Measurements from ENCODE around the gene KIAA1755.
A peak's percentile ranks its signal among the peaks of the same experiment; 100 is the strongest.
"Not testable (repeated sequence)": the region's sequence is repeated elsewhere in the genome, so short reads cannot be mapped to it uniquely, and the experiment has no call there.

The KIAA1755 gene

DNA sequence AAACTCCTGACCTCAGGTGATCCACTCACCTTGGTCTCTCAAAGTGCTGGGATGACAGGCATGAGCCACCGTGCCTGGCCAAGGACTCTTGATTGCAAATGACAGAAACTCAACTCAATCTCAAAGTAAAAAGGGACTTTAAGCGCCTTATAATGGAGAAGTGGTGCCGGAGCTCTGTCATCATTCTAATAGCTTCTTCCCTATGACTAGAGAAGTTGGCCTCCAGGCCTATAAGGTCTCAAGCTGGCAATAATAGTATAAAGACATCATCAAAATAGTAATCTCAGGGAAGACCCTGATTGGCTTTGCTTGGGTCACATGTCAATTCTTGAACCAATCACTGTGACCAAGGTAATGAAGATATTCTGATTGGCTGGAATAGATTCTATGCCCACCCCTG is 8.5 kb upstream of the KIAA1755 start:
- no peak for DNase-seq
- intact Hi-C loops (cut with DNase I) = no loop called here

DNA sequence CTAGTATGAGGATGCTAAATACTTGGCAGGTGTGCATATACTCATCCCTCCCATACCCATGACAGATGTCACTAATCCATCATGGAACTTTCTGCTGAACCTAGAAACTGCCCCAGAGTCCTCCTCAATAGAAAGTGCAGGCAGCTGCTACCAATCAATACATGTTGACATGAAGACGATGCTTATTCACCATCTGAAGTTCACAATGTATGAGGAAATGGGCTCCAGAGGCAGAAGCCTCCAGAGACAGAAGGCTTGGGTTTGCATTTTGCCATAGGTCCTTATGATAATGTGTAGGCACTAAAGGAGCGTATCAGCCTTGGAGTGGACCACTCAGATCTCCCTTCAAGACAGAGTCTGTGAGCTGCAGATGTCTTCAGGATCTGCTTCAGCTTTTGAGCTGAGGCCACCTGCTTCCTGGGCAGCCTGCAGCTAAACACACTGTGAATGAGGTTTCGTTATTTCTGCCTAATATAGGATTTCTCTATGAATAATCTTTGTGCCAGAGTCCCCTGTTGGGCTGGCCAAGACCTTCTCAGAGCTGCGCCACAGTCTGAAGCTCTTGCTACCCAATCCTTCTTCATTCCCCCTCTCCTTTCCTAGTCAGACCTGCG is 7.5 kb upstream of the KIAA1755 start:
- no peak for DNase-seq
- intact Hi-C loops (cut with DNase I) = no loop called here

DNA sequence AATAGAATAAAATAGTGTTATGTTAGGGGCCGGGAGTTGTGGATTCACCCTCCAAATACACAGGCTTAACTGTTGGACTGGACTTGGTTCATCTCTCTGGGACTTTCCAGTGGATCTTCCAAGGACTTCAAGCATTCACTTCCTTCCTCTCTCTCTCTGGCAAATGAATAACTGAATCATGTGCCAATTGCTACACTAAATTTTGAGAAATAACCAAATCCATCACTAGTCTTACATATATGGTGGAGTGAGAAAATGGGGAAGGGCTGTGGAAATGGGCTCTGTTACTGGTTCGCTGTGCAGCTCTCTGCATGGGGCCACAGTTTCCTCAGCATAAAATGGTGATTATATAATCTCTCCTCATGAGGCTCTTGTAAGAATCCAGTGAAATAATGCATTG is 6.8 kb upstream of the KIAA1755 start:
- intact Hi-C loops (cut with DNase I) = no loop called here
- no peak for DNase-seq

DNA sequence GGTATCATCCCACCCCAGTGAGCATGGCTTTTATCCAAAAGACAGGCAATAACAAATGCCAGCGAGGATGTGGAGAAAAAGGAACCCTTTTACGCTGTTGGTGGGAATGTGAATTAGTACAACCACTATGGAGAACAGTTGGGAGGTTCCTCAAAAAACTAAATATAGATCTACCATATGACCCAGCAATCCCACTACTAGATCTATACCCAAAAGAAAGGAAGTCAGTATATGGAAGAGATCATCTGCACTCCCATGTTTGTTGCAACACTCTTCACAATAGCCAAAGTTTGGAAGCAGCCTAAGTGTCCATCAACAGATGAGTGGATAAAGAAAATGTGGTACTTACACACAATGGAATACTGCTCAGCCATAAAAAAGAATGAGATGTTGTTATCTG is 5.9 kb upstream of the KIAA1755 start:
- no peak for DNase-seq
- intact Hi-C loops (cut with DNase I) = no loop called here

DNA sequence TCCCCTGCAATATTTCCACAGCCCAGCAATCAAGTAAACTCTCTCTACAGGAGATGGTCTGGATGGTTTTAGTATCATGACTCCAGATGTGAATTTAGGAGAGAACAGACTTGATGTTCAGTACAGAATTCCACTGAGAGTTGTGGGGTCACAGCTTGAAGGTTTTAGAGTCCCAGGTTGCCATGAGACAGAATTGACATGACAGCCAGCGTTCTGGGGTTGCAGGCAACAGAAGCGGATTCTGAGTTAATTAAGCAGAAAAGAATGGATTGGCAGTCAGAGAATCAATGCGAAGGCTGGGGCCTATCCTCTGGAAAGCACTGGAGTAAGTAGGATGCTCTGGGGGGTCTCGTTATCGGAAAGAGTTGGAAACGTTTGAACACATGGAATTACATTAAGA is 2.4 kb upstream of the KIAA1755 start:
- DNase-seq = no peak
- intact Hi-C loops (cut with DNase I) = no loop called here

DNA sequence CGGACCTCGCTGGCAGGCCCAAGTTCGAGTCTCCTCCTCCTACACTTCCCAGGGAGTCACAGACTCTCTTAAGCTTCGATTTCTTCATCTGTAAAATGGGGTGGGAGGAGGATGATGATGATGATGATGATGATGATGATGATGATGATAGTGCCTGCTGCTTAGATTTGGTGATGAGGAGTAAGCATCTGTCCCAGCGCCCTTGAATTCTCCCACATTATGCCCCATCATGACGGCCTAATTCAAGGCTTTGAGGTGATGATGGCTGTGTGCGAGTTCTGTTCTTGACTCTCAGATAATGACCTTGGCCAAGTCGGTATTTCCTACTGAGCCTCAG is 487 bp upstream of the KIAA1755 start:
- intact Hi-C loops (cut with DNase I) = loop anchor here (2.0 kb wide), 1 partner anchor 26 kb away; no protein-coding TSS in a partner anchor
- no peak for DNase-seq

DNA sequence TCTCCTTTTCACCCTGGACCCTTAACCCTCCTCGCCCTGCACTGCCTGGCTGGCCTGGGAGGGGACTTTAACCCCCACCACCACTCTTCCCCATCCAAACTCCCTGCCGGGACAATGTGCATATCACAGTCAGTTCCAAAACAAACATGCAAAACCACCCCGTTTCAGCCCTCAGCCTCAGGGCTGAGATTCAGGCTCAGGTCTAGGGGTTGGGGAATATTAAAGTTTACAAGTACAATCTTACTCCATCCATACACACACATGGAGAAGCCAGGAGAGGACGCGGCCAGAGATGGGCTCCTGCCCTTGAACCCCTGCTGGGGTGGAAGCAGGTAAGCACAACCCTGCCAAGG is 534 bp downstream of the KIAA1755 start:
- intact Hi-C loops (cut with DNase I) = loop anchor here (2.0 kb wide), 1 partner anchor 27 kb away; no protein-coding TSS in a partner anchor
- peak in 1 of 10 donors; percentile 35 for DNase-seq

DNA sequence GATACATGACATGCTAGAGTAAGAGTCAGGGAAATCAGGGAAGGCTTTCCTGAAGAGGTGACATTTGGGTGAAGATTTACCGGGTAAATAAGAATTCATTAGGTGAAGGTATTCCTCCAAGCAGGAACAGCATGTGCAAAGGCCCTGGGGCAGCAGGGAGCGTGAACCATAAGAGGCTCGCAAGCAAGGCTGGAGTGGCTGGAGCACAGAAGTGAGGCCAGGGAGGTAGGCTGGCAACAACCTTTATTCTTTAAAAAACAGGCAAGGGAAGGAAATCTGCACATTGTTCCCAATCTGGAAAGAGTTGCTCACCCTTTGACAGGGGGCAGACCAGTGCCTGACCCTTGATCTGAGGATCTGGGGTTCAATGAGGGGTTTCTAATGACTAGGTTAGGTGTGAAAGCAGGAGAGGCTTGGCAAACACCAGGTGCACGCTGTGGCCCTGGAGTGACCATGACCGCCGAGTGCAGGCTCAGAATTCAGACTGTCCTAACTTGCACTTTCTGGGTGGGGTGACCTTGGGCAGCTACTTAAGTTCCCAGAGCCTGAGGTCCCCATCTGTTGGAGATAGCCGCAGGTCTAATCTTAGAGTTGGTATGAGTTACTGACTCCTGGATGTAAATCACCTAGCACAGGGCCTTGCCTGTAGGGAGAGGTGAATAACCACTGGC is 1.9 kb downstream of the KIAA1755 start:
- DNase-seq = no peak
- intact Hi-C loops (cut with DNase I) = no loop called here

DNA sequence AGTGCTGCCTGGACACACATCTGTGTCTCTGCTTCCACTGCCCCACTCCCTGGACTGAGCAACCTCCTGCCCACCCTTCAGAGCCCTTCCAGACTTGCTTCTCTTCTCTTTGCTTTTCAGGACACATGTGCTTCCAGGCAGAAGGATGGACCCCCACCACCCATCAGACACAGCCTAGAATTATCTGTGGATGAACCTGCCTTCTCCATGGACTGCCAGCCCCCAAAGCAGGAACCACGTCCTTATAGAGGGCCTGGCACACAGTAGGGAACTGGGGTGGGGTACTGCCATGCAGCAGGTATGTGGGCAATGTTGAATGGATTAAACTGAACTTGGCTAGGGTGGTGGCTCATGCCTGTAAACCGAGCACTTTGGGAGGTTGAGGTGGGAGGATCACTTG is 3.6 kb downstream of the KIAA1755 start:
- no peak for DNase-seq
- intact Hi-C loops (cut with DNase I) = no loop called here

DNA sequence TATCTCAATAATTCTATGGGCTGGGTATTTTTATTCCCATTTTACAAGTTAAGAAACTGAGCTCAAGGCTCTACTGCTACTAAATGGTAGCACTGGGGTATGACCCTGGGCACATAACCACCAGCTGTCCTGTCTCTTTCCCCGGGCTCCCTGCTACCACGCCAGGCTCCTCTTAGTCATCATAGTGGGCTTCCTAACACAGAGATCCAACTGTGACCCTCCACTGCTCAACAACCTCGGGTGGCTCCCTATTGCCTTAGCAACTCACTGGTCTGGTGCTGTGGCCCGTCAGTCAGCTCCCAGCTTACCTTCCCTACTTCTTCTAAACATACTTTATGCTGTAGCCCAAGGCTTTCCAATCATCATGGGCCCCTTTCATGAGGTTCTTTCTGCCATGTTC is 4.5 kb downstream of the KIAA1755 start:
- no peak for DNase-seq
- intact Hi-C loops (cut with DNase I) = no loop called here

DNA sequence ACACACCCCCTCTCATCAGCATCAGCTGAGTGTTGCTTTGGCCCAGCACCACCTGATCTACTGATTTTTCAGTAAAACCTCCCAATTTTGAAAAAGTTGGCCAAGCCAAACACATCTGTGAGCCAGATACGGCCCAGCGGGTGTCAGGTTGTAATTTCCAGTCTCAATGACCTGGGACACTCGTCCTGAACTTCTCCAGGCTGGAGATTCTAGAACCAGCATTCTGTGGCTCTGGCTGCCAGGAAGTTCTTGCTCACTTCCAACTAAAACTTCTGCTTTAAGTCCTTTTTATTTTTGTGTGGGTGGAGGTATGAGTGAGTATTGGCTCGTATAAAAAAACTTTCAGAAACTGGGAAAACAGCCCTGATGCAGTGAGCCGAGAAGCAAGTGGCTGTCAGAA is 5.1 kb downstream of the KIAA1755 start:
- intact Hi-C loops (cut with DNase I) = no loop called here
- DNase-seq = peak in 1 of 10 donors; percentile 71

DNA sequence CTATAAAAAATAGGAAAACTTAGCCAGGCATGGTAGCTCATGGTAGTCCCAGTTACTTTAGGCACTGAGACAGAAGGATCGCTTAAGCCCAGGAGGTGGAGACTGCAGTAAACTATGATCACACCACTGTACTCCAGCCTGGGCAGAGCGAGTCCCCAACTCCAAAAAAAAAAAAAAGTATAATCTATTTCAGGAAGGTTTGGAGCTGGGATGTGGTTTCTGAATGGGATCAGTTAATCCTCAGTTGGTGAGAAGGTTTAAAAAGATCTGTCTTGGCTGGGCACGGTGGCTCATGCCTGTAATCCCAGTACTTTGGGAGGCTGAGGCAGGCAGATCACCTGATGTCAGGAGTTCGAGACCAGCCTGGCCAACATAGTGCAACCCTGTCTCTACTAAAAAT is 5.9 kb downstream of the KIAA1755 start:
- DNase-seq; intact Hi-C loops (cut with DNase I): not testable (repeated sequence)

DNA sequence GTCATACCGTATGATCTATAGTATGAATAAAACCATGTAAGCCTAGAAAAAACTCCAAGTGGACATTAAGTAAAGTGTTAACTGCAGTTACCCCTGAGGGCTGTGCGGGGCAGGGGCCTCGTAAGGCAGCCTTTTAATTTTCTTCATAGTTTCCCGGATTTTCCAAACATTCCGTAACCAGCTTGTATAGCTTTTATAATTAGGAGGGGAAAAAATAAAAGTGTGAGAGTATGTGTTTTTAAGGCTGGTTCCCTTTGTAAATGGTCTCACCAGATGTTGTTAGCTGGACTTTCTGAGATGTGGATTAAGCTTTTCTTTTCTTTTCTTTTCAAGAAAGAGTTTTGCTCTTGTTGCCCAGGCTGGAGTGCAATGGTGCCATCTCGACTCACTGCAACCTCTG is 7.0 kb downstream of the KIAA1755 start:
- DNase-seq = no peak
- intact Hi-C loops (cut with DNase I) = no loop called here

DNA sequence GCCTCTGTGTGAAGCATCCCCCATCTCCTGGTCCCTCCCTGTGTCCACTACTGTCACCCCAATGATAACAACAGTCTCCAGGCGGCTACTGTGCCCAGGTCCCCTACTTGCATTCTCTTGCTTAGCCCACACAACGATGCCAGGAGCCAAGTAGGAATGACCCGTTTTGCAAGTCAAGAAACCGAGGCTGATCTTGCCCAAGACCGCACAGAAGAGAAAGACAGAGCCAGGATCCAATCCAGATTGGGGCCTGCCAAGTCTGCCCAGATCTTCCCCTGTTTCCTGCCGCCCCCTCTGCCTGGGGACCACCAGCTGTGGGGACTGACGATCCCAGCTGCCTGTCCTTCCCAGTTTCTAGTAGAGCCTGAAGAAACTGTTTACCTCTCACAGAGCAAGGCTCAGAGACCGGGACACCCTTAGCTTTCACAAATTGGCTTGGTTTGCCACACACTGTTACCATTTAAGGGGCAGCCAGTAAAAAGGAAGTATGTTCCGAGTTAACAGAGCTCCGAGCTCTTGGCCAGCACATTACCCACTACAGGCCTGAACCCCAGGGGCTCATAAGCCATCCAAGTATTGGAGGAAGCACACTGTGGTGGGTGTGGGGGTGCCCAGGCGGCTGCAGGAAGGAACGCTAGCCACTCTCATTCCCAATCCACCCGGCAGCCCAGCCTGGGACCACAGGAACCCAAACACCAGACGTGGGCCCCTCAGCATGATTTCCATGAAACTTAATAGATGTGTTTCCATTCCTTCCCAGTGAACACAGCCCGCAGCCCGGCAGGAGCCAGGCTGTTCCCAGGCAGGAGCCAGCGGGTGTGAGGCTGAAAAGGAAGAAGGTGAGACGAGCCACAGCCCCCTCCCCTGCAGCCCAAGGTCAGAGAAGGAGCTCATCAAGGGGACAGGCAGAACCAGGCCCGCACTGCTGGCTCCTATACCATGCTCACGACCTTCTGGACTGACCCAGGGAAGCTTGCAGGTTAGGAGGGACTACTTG is 7.9 kb downstream of the KIAA1755 start:
- peak in 3 of 10 donors; percentile 69 to 74 (median 70) for DNase-seq
- intact Hi-C loops (cut with DNase I) = no loop called here

DNA sequence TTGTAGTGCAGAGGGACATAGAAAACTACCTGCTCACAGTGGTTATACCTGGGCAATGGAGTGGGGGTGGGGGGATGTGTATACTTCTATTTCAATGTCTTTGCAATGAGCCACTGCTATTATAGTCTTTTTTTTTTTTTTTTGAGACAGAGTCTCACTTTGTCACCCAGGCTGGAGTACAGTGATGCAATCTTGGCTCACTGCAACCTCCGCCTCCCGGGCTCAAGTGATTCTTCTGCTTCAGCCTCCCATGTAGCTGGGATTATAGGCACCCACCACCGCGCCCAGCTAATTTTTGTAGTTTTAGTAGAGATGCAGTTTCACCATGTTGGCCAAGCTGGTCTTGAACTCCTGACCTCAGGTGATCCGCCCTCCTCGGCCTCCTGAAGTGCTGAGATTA is 9.1 kb downstream of the KIAA1755 start:
- DNase-seq = peak in 2 of 10 donors; percentile 22 to 44
- intact Hi-C loops (cut with DNase I) = not testable (repeated sequence)

DNA sequence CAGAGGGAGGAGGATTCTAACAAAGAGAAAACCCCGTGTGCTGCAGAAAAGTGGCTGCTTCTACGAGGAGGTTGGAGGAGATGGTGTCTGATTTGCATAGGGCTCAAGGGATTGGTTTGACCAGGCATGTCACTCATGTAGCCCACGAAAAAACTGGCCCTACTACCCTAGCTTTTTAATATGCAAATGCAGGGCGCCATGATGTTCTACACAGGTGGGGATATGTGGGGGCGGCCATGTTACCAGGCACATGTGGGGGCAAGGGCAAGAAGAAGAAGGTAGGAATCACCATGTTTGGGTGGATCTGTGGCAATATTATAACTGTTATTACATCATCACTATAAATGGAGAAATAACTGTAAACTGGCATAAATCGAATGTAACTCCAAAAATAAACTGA is 9.9 kb downstream of the KIAA1755 start:
- DNase-seq = no peak
- intact Hi-C loops (cut with DNase I) = no loop called here

DNA sequence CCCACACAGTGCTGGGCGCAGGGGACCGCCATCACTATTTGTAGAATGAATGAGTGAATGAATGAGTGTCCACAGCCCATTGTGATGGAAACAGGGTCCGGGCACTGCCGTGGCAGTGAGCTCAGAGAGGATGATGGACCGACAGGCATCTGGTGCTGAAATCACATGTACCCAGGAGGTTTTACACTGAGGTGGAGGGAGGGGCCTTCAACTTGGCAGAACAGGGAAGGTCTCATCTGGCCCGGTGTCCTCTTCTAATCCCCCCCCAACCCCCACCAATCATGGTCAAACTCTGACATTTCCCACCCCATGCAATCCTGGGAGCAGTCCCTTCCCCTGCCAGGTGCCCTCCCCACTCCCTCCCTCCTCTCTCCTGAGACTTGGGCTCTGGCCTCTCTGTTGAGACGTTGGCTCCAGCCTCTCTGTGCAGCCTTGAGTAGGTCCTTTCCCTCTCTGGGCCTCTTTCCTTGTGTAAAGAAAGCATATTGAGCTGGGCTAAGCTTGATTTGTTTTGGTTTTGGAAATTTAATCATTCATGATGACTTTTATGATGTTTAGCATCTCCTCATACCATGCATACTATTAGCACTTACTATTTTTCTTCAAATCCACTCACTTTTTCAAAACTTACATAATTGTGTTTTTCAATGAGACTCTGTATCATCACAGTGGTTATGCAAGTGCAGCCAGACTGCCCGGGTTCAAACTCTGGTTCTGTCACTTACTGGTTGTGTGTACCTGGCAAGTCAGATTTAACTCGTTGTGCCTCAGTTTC is 10.8 kb downstream of the KIAA1755 start:
- peak in 2 of 10 donors; percentile 34 to 37 for DNase-seq
- intact Hi-C loops (cut with DNase I) = no loop called here

DNA sequence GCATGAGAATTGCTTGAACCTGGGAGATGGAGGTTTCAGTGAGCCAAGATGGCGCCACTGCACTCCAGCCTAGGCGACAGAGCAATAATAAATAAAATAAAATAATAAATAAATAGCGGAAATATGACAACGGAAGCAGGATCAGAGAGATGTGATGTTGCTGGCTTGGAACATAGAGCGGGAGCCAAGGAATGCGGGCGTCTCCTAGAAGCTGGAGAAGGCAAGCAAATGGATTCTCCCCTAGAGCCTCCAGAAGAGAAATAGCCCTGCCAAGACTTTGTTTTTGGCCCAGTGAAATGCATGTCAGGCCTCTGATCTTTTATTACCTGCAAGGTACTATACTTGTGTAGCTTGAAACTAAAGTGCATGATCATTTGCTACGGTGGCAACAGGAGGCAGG is 12.4 kb downstream of the KIAA1755 start:
- no peak for DNase-seq
- intact Hi-C loops (cut with DNase I) = no loop called here

DNA sequence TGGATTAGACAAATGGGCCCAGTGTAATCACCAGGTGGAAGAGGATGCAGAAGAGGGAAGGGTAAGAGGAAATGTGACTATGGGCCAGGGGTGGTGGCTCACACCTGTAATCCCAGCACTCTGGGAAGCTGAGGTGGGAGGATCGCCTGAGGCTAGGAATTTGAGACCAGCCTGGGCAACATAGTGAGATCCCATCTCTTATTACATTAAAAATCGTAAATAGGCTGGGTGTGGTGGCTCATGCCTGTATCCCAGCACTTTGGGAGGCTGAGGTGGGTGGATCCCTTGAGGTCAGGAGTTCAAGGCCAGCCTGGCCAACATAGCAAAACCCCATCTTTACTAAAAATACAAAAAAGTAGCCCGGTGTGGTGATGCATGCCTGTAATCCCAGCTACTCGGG is 12.8 kb downstream of the KIAA1755 start:
- DNase-seq = peak in 1 of 10 donors; percentile 30
- intact Hi-C loops (cut with DNase I) = not testable (repeated sequence)

DNA sequence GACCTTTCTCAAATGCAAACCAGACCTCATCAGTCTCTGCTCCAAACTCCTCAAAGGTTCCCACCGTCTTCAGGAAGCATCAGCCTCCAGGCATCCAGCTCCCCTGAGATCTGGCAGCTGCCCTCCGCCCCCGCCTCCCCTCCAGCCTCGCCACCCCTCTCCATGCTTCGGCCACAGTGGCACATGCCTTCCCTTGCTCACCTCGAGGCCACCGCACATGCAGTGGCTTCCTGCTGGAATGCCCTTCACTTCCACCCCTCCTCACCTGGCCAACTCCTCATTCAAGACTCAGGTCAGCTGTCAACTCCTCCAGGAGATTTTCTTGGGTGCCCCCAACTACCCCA is 13.4 kb downstream of the KIAA1755 start:
- intact Hi-C loops (cut with DNase I) = no loop called here
- peak in 1 of 10 donors; percentile 72 for DNase-seq

Data from posterior cingulate gyrus (tissue), 11 donors.